Body of pancreas (tissue), 4 donors: Measurements from ENCODE around the gene REV1. TPM values are rescaled to one million over a fixed set of nuclear protein-coding genes. Genes with fewer than 3 reads are reported as not detected.

Experiments
- ATAC-seq: fragments of 150-250 bp; one replicate; pipeline ENCODE4 v1.9.1; 2016
- DNase-seq, 4 donors: peaks; one replicate each; pipeline ENCODE4 v3.0.0-alpha.2; 2019
- H3K27ac ChIP-seq, 4 donors: fragments of 200-600 bp; sonication (generic); 1 replicate in 3 of 4; 2 replicates in 1 of 4; pipeline versions ENCODE4 v1.5.1 to v1.6.1; 2016 to 2019; ENCODE audit warnings: mild to moderate bottlenecking in 1 of 4, mixed read lengths in 1 of 4, moderate library complexity in 1 of 4
- H3K27me3 ChIP-seq, 2 donors: fragments of 200-600 bp; sonication (generic); one replicate each; pipeline ENCODE4 v1.6.0; 2016; ENCODE audit warnings: mild to moderate bottlenecking in 1 of 2
- H3K36me3 ChIP-seq, 2 donors: fragments of 200-600 bp; sonication (generic); replicated peaks in 1 of 2; 2 replicates each; pipeline ENCODE4 v1.5.1; 2016; ENCODE audit warnings: low read depth in 2 of 2; ENCODE audit not compliant: insufficient read depth in 1 of 2
- H3K4me1 ChIP-seq: fragments of 200-600 bp; sonication (generic); one replicate; pipeline ENCODE4 v1.6.0; 2016
- H3K4me3 ChIP-seq, 2 donors: fragments of 200-600 bp; sonication (generic); 1 replicate in 1 of 2; 2 replicates in 1 of 2; pipeline ENCODE4 v1.5.1; 2016 to 2019
- H3K9me3 ChIP-seq, 3 donors: fragments of 200-600 bp; sonication (generic); 1 replicate in 2 of 3; 2 replicates in 1 of 3; pipeline ENCODE4 v1.5.1; 2016
- CTCF ChIP-seq, 7 experiments: fragments of 450-650 bp in 4 of 7; fragments of 200-600 bp in 3 of 7; sonication (generic) in 3 of 7; IDR thresholded peaks; one replicate each; pipeline ENCODE4 v1.5.1; 2016 to 2019; ENCODE audit warnings: antibody characterized with exemption in 7 of 7
- POLR2A ChIP-seq, 3 donors: fragments of 450-650 bp; IDR thresholded peaks; one replicate each; pipeline ENCODE4 v1.6.1; 2016; ENCODE audit warnings: antibody characterized with exemption in 3 of 3, mild to moderate bottlenecking in 2 of 3
- WGBS, 2 donors: methylation state at CpG; one replicate each; pipeline ENCODE4 v1.1.5; 2017; 5-methylcytosine and 5-hydroxymethylcytosine counted together
- intact Hi-C: fragments of 100-400 bp; cut with DNase I; formaldehyde crosslinking; loops from one replicate; pipeline ENCODE4 v1.15.1; 2023
- total RNA-seq, 2 donors: library from RNA; depleted of rRNA; stranded (reverse); fragments of >200 nt; gene quantifications; one replicate each; pipeline ENCODE4 v1.1.0, GENCODE V29; 2016

Gene REV1
- total RNA-seq, 2 donors from 2014 or later = 27.0 to 51.1 TPM

DNA sequence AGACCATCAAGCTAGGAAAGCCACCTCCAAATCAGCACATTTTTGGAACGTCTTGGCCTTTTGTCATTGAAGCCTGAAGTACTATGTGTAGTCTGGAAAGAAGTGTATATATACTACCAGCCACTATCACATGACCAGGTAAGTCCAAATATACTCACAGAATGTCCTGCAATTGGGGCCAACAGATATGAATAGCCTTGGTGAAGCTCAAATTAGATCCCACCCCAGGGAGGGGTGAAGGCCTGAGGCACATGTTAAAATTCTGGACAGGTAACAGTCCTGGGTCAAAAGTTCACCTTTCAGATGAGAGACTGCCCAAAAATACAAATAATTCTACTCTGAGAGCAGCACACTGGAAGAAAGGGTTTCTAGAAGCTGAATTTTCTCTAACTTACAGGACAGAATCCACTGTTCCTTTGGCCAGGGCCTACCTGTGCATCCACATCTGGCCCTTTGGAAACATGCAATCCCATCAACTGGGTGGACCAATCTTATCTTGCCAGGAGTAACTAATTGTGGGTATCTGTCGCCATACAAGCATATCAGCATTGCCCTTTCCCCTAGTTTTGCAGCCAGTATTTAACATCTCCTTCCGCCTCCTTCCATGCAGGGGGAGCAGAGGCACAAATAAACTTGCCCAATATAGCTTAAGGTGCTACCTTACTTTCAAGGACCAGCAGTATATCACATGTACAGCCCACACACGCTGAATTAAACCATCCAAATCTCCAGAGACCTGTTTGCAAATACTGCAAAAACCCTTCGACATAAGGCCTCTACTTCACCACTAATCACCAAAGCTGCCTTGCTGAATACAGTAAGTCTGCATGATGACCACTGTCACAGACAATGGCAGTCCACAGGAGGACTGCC lies 84.8 kb downstream of the REV1 start:
- intact Hi-C loops = no loop called here

GRCh38 chr2:99404039-99404796 lies 85.6 kb downstream of the REV1 start:
- H3K4me3 ChIP-seq = no peak overlapping the region
- H3K9me3 ChIP-seq = no peaks in the 10 kb centered on the region
- no peak for TF ChIP-seq POLR2A (IDR thresholded peaks at IDR 0.05)
- no peak for TF ChIP-seq CTCF (IDR thresholded peaks at IDR 0.05)
- intact Hi-C loops = no loop called here
- H3K36me3 ChIP-seq = peaks cover 0 to 21% of the 10 kb centered on the region in 2 donors
- WGBS, 2 donors = 80 to 84% methylated on average over 8 of the region's 8 CpGs
- H3K27ac ChIP-seq = no peak overlapping the region
- H3K27me3 ChIP-seq = no peaks in the 10 kb centered on the region
- no peak for DNase-seq
- ATAC-seq = no peak
- peaks cover 10% of the 10 kb centered on the region for H3K4me1 ChIP-seq

More for the DNA sequence above, 84.8 kb downstream of the REV1 start:
- DNase-seq = no peak
- Histone ChIP-seq H3K9me3 (no peaks in the 10 kb centered on the region), H3K4me3 (no peak overlapping the region), H3K27ac (no peak overlapping the region), H3K27me3 (no peaks in the 10 kb centered on the region), H3K36me3 (peaks cover 0 to 14% of the 10 kb centered on the region in 2 donors), H3K4me1 (peaks cover 10% of the 10 kb centered on the region)
- TF ChIP-seq POLR2A (IDR thresholded peaks at IDR 0.05) = no peak
- TF ChIP-seq CTCF (IDR thresholded peaks at IDR 0.05) = no peak
- 67 to 69% methylated on average over 5 of the region's 5 CpGs for WGBS, 2 donors
- peak; percentile 38 for ATAC-seq

DNA sequence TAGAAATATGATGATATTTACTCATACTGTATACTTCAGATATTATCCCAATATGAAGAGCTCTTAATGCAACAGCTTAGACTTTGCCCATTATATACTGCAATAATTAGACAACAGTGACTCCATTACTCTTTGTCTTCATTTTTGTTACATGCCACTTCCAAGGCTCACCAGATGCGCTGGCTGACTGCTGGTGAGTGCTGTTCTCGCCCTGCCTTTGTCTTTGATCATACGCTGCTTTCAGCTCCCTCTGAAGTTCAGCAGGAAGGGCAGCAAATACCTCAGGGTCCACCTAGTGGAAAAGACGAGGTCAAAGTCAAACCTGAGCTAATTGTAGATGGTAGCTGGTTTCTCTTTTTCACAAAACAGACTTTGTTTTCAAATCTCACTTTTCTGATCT lies 86.3 kb downstream of the REV1 start:
- no peak for TF ChIP-seq POLR2A (IDR thresholded peaks at IDR 0.05)
- no peak for TF ChIP-seq CTCF (IDR thresholded peaks at IDR 0.05)
- ATAC-seq = no peak
- intact Hi-C loops = no loop called here
- WGBS, 2 donors = 81 to 87% methylated on average over 4 of the region's 4 CpGs
- Histone ChIP-seq H3K27ac (no peak overlapping the region), H3K4me1 (peaks cover 10% of the 10 kb centered on the region), H3K9me3 (no peaks in the 10 kb centered on the region), H3K4me3 (no peak overlapping the region), H3K36me3 (peaks cover 0 to 26% of the 10 kb centered on the region in 2 donors), H3K27me3 (no peaks in the 10 kb centered on the region)
- no peak for DNase-seq

- Histone ChIP-seq H3K36me3 (peaks cover 0 to 30% of the 10 kb centered on the region in 2 donors), H3K4me1 (peaks cover 10% of the 10 kb centered on the region), H3K9me3 (no peaks in the 10 kb centered on the region), H3K4me3 (no peak overlapping the region), H3K27me3 (no peaks in the 10 kb centered on the region), H3K27ac (no peak overlapping the region)
- no peak for DNase-seq
- intact Hi-C loops = no loop called here
- TF ChIP-seq CTCF (IDR thresholded peaks at IDR 0.05) = no peak
- TF ChIP-seq POLR2A (IDR thresholded peaks at IDR 0.05) = no peak
- no peak for ATAC-seq
Measured at GRCh38 chr2:99403084-99403483, 86.7 kb downstream of the REV1 start.
